Measurements from ENCODE around the gene FBXO4.

FBXO4 gene

DNA sequence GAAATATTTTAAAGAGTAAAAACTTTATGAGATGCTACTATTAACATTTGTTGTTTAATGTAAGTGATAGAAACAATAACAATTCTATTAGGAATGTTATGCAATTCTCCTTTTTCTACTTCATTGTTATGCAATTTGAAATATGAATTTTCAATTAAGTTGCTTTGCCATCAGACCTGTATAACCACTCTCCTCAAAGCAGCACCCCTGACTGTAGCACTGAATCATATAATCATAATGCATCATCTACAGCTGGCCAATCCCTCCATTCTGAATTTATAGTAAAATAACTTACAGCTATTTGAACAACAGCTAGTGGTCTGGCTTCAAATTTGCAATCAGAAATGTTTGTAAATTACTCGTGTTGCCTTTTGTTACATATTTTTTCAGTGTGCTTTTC, 29.2 kb downstream of the FBXO4 start:
- no peaks in the 10 kb centered on the region for H3K36me3 ChIP-seq (ENCODE audit: control insufficient read depth, insufficient read depth, low read length)
- H3K4me1 ChIP-seq (ENCODE audit: control insufficient read depth, insufficient read depth, low read length): no peaks in the 10 kb centered on the region
- H3K27me3 ChIP-seq (ENCODE audit: control insufficient read depth, insufficient read depth, low read length, poor library complexity, severe bottlenecking): no peaks in the 10 kb centered on the region
- no peak overlapping the region for H3K27ac ChIP-seq (ENCODE audit: insufficient read depth, low read depth, low read length, poor library complexity, severe bottlenecking)
- 83 to 100% methylated on average over 1 of the region's 1 CpG for WGBS, 2 experiments
- H3K4me3 ChIP-seq (ENCODE audit: insufficient read depth, low read depth, low read length): no peak overlapping the region
- no peaks in the 10 kb centered on the region for H3K9me3 ChIP-seq (ENCODE audit: control insufficient read depth, low read length)

DNA sequence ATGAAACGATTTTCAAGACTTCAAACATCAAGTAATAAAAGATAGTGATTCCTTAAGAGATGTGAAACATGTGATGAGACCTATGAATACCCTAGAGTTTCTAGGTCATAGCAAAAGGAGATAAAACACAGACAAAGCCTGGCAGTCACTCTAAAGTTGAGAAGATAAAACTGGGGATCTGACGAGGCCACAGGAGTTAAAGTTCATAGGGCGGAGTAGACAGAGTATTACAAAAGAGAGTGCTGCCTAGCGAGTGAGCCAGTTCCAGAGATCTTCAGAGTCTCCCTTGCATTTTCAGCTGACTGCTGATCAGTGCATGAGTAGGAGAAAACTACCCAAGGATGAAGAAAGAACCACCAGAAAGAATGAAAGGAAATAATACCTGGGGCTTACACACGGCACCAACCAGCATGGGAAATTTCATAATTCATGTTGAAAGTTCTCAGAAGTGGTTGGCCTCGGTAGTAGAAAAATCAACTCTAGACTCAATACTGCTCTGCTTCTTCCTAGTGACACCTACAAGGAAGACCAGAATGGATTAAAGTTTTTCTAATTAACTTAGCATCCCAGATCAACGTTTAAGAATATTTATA, 30.4 kb downstream of the FBXO4 start:
- Histone ChIP-seq H3K4me1 (ENCODE audit: control insufficient read depth, insufficient read depth, low read length) (no peaks in the 10 kb centered on the region), H3K4me3 (ENCODE audit: insufficient read depth, low read depth, low read length) (no peak overlapping the region), H3K27ac (ENCODE audit: insufficient read depth, low read depth, low read length, poor library complexity, severe bottlenecking) (no peak overlapping the region), H3K27me3 (ENCODE audit: control insufficient read depth, insufficient read depth, low read length, poor library complexity, severe bottlenecking) (no peaks in the 10 kb centered on the region), H3K36me3 (ENCODE audit: control insufficient read depth, insufficient read depth, low read length) (no peaks in the 10 kb centered on the region), H3K9me3 (ENCODE audit: control insufficient read depth, low read length) (no peaks in the 10 kb centered on the region)
- WGBS, 2 experiments: 84 to 89% methylated on average over 5 to 6 of the region's 7 CpGs

DNA sequence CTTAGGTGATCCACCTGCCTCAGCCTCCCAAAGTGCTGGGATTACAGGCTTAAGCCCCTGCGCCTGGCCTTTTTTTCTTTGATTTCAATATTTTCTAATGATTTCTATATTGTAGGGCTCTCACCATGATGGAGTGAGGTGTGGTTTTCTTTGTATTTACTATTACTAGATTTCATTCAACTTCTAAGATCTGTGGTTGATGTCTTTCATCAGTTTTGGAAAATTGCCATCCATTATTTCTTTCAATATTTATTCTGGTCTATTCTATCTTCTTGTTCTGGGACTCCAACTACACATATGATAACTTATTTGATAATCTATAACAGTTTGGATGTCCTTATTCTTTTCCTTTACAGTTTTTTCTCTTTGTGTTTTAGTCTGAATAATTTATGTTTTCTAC, 31.9 kb downstream of the FBXO4 start:
- Histone ChIP-seq H3K4me1 (ENCODE audit: control insufficient read depth, insufficient read depth, low read length) (no peaks in the 10 kb centered on the region), H3K27ac (ENCODE audit: insufficient read depth, low read depth, low read length, poor library complexity, severe bottlenecking) (no peak overlapping the region)
- WGBS, 2 experiments: 100% methylated on average over 1 of the region's 1 CpG; no CpG with 5 or more reads in 1 of the 2 experiments

DNA sequence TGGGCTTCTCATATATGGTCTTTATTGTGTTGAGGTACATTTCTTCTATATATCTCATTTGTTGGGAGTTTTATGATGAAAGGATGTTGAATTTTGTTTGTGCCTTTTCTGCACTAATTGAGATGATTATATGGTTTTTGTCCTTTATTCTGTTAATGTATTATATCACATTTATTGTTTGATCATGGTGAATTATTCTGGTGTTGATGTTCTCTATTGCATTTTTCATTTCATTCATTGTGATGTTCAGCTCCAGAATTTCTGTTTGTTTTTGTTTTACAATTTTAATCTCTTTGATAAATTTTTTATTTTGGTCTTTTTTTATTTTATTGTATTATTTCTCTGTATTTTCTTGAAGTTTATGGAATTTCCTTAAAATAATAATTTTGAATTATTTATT, 35.4 kb downstream of the FBXO4 start:
- Histone ChIP-seq H3K4me1 (ENCODE audit: control insufficient read depth, insufficient read depth, low read length) (no peaks in the 10 kb centered on the region), H3K36me3 (ENCODE audit: control insufficient read depth, insufficient read depth, low read length) (no peaks in the 10 kb centered on the region), H3K9me3 (ENCODE audit: control insufficient read depth, low read length) (no peaks in the 10 kb centered on the region), H3K27ac (ENCODE audit: insufficient read depth, low read depth, low read length, poor library complexity, severe bottlenecking) (no peak overlapping the region), H3K27me3 (ENCODE audit: control insufficient read depth, insufficient read depth, low read length, poor library complexity, severe bottlenecking) (no peaks in the 10 kb centered on the region), H3K4me3 (ENCODE audit: insufficient read depth, low read depth, low read length) (no peak overlapping the region)

More for the DNA sequence above, 31.9 kb downstream of the FBXO4 start:
- H3K27me3 ChIP-seq (ENCODE audit: control insufficient read depth, insufficient read depth, low read length, poor library complexity, severe bottlenecking): no peaks in the 10 kb centered on the region
- H3K4me3 ChIP-seq (ENCODE audit: insufficient read depth, low read depth, low read length): no peak overlapping the region
- H3K9me3 ChIP-seq (ENCODE audit: control insufficient read depth, low read length): no peaks in the 10 kb centered on the region
- H3K36me3 ChIP-seq (ENCODE audit: control insufficient read depth, insufficient read depth, low read length): no peaks in the 10 kb centered on the region

DNA sequence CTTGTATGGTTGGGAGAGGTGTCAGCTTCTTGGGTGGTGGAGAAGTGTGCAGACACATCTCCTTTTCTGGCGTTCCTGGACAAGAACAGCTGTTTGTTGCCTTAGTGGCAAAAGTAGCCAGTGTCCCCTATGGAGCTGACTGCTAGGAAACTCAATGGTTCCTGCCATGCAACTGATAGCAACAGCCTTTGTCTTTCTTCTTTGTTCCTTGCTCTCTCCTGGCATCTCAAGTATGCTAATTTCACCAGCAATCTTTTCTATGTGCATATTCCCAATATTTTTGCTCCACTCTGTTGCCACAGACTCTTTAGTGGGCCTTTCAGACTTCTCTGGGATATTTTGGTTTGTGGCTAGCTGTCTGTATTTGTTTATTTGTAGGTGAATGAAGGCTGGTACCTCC, 36.7 kb downstream of the FBXO4 start:
- Histone ChIP-seq H3K4me3 (ENCODE audit: insufficient read depth, low read depth, low read length) (no peak overlapping the region), H3K4me1 (ENCODE audit: control insufficient read depth, insufficient read depth, low read length) (no peaks in the 10 kb centered on the region), H3K27ac (ENCODE audit: insufficient read depth, low read depth, low read length, poor library complexity, severe bottlenecking) (no peak overlapping the region), H3K27me3 (ENCODE audit: control insufficient read depth, insufficient read depth, low read length, poor library complexity, severe bottlenecking) (no peaks in the 10 kb centered on the region), H3K9me3 (ENCODE audit: control insufficient read depth, low read length) (no peaks in the 10 kb centered on the region), H3K36me3 (ENCODE audit: control insufficient read depth, insufficient read depth, low read length) (no peaks in the 10 kb centered on the region)
- WGBS, 2 experiments: 78 to 88% methylated on average over 1 of the region's 1 CpG

DNA sequence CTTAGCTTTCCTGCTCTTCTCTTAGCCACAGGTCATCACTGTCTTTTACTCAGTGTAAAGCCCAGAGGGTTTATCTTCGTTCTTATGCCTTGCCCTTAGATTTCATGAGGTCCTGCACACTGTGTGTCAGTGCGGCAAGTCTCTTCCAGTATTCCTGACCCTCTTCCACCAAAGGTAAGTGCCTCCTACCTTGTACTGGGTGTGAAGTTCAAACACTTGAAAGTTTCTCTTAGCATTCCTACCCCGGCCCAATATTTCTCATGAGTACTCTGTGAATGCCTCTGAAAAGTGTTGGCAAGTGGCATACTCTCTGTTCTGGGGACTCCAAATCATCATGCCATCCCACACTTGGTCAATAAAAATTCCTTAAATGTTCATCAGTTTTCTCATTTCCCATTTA, 37.4 kb downstream of the FBXO4 start:
- 89 to 90% methylated on average over 3 of the region's 3 CpGs for WGBS, 2 experiments
- H3K27ac ChIP-seq (ENCODE audit: insufficient read depth, low read depth, low read length, poor library complexity, severe bottlenecking): no peak overlapping the region
- H3K36me3 ChIP-seq (ENCODE audit: control insufficient read depth, insufficient read depth, low read length): no peaks in the 10 kb centered on the region
- H3K27me3 ChIP-seq (ENCODE audit: control insufficient read depth, insufficient read depth, low read length, poor library complexity, severe bottlenecking): no peaks in the 10 kb centered on the region
- H3K4me3 ChIP-seq (ENCODE audit: insufficient read depth, low read depth, low read length): no peak overlapping the region
- H3K9me3 ChIP-seq (ENCODE audit: control insufficient read depth, low read length): no peaks in the 10 kb centered on the region
- H3K4me1 ChIP-seq (ENCODE audit: control insufficient read depth, insufficient read depth, low read length): no peaks in the 10 kb centered on the region

DNA sequence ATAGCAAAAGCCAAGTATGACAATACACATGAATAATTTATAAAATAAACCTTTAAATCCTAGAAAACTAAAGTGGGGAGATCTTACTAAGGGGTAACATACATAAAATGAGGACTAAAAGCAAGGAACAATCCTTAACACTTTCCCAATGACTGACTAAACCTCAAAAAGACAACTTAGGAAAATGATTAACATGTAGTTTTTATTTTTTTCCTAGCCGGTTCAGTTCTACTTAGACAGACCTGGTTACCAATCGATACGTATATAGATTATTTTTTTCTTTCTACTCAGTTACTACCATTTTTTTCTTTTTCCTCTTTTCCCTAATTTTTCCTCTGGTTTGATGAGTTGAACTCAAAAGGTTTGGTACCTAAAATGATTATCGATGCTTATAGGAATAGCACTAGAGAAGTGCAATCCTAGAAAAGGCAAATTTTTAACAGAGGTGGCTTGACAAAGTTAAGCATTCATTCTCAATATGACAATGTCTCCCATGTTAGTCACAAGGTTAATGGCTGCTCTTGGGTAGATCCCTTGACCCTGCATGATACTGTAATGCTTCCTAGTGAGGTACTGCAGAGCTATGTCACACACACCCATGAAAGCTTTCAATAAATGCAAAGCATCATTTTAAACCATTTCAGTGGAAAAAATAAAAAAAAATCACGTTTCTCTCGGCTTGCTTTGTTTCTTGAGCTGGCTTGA, 41.5 kb downstream of the FBXO4 start:
- Histone ChIP-seq H3K36me3 (ENCODE audit: control insufficient read depth, insufficient read depth, low read length) (no peaks in the 10 kb centered on the region), H3K4me3 (ENCODE audit: insufficient read depth, low read depth, low read length) (no peak overlapping the region), H3K4me1 (ENCODE audit: control insufficient read depth, insufficient read depth, low read length) (no peaks in the 10 kb centered on the region), H3K27ac (ENCODE audit: insufficient read depth, low read depth, low read length, poor library complexity, severe bottlenecking) (no peak overlapping the region), H3K9me3 (ENCODE audit: control insufficient read depth, low read length) (no peaks in the 10 kb centered on the region), H3K27me3 (ENCODE audit: control insufficient read depth, insufficient read depth, low read length, poor library complexity, severe bottlenecking) (no peaks in the 10 kb centered on the region)
- 88 to 90% methylated on average over 6 of the region's 6 CpGs for whole genome bisulfite sequencing, 2 experiments

DNA sequence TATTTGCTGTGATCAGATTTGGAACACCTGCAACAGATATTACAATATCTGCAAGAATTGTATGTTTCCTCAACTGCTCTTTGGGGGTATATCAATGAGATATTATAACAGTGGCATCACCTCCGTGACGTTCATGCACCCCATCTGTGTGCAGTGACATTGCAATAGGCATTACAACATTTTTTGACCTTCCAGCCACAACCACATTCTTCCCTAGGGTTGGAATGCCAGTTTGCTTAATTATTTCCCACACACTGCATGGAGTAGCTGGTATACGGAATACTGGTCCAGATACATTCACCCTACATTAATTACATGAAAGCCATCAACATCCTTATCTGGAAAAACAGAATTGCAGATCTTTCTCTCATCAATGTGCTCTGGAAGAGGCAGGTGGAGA, 42.3 kb downstream of the FBXO4 start:
- H3K27me3 ChIP-seq (ENCODE audit: control insufficient read depth, insufficient read depth, low read length, poor library complexity, severe bottlenecking): no peaks in the 10 kb centered on the region
- H3K4me3 ChIP-seq (ENCODE audit: insufficient read depth, low read depth, low read length): no peak overlapping the region
- H3K27ac ChIP-seq (ENCODE audit: insufficient read depth, low read depth, low read length, poor library complexity, severe bottlenecking): no peak overlapping the region
- no peaks in the 10 kb centered on the region for H3K9me3 ChIP-seq (ENCODE audit: control insufficient read depth, low read length)
- no peaks in the 10 kb centered on the region for H3K4me1 ChIP-seq (ENCODE audit: control insufficient read depth, insufficient read depth, low read length)
- 88 to 97% methylated on average over 3 of the region's 3 CpGs for WGBS, 2 experiments
- H3K36me3 ChIP-seq (ENCODE audit: control insufficient read depth, insufficient read depth, low read length): no peaks in the 10 kb centered on the region

DNA sequence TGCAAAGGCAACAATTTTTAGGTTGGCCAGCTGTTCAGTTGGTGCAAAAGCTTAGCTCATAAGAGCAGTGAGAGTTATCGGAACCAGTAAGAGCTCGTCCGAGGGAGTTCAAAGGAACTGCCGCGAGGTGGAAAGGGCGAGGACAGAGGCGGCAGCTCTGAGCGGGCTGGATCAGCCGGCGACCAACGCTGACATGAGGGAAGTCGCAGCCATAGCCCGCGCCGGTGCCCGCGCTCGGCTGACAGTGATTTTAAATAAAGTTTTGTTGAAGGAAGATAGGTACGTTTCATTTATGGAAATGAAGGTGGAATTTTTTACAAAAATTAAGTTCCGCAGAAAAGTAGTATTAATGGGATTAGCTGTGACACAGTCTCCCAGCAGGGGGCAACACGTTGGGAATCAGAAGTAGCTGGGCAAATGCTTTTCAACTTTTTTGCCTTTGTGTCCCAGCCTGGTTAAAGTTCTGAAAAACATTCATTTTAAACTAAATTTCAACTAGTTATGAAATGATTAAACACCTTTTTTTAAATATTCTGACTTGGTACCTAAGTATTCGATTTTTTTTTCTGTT, 43.2 kb downstream of the FBXO4 start:
- H3K27me3 ChIP-seq (ENCODE audit: control insufficient read depth, insufficient read depth, low read length, poor library complexity, severe bottlenecking): no peaks in the 10 kb centered on the region
- H3K9me3 ChIP-seq (ENCODE audit: control insufficient read depth, low read length): no peaks in the 10 kb centered on the region
- WGBS, 2 experiments: 92 to 94% methylated on average over 21 of the region's 22 CpGs
- H3K4me3 ChIP-seq (ENCODE audit: insufficient read depth, low read depth, low read length): no peak overlapping the region
- H3K4me1 ChIP-seq (ENCODE audit: control insufficient read depth, insufficient read depth, low read length): no peaks in the 10 kb centered on the region
- no peak overlapping the region for H3K27ac ChIP-seq (ENCODE audit: insufficient read depth, low read depth, low read length, poor library complexity, severe bottlenecking)
- H3K36me3 ChIP-seq (ENCODE audit: control insufficient read depth, insufficient read depth, low read length): no peaks in the 10 kb centered on the region

DNA sequence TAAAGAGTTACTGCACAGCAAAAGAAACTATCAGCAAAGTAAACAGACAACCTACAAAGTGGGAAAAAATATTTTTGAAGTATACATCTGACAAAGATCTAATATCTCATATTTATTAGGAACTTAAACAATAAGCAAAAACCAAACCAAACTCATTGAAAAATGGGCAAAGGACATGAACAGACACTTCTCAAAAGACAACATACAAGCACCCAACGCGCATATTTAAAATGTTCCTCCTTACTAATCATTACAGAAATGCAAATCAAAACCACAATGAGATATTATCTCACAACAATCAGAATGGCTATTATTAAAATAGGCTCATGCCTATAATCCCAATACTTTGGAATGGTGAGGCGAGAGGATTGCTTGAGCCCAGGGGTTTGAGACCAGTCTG, 48.0 kb downstream of the FBXO4 start:
- H3K9me3 ChIP-seq (ENCODE audit: control insufficient read depth, low read length): no peaks in the 10 kb centered on the region
- no peak overlapping the region for H3K27ac ChIP-seq (ENCODE audit: insufficient read depth, low read depth, low read length, poor library complexity, severe bottlenecking)
- H3K27me3 ChIP-seq (ENCODE audit: control insufficient read depth, insufficient read depth, low read length, poor library complexity, severe bottlenecking): no peaks in the 10 kb centered on the region
- WGBS, 2 experiments: 90 to 91% methylated on average over 3 of the region's 3 CpGs
- no peaks in the 10 kb centered on the region for H3K36me3 ChIP-seq (ENCODE audit: control insufficient read depth, insufficient read depth, low read length)
- no peak overlapping the region for H3K4me3 ChIP-seq (ENCODE audit: insufficient read depth, low read depth, low read length)
- no peaks in the 10 kb centered on the region for H3K4me1 ChIP-seq (ENCODE audit: control insufficient read depth, insufficient read depth, low read length)
